GM18951 (cell line): ENCODE measurements around the gene ABCA7.

Experiments
- POLR2A ChIP-seq: IDR thresholded peaks from 4 replicates; pipeline ENCODE4 v1.6.1; 2011; ENCODE audit warnings: mild to moderate bottlenecking; ENCODE audit not compliant: insufficient read length, insufficient read depth; ENCODE audit errors: extremely low read depth
- in situ Hi-C: fragments of 300-500 bp; cut with MboI; formaldehyde crosslinking; loops from one replicate; pipeline ENCODE4 v1.12.0; 2022; ENCODE audit warnings: low sequenced_read_pairs, mixed read lengths, inconsistent platforms; ENCODE audit not compliant: unreplicated experiment

The ABCA7 gene

DNA sequence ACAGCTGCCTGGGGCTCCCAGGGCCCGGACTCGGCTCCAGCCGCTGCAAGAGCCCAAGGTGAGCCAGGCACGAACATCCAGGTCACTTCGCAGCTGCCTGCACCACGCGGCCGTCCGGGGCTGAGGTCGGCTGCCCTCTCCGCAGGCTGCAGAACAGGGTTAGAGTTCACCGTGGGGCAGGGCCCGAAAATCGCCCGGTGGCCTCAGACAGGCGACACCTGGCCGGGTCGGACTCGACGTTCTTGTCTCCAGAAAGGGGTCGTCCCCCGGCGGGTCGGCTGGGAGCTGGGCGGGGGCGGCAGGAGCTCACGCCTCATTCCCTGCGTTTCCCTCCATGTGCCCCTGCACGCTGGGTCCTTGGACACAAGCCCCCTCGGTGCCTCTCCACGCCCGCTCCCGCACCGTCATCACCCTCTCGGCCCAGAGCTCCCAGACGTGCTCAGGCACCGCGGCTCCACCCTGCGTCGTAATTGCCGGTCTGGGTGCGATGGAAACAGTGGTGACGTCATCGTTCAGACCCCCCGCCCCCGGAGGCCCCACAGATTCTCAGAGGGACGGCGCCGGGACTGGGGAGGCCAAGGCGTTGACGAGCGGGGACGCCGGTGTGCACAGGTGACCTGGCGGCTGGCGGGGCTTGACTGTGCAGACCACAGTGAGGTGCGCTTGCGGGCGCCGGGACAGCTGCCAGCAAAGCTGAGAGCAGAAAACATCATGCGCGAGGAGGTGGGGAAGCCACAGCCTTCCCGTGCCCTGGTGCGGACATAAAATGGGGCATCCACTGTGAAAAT lies 43.7 kb upstream of the ABCA7 start:
- in situ Hi-C loops = loop anchor here (25.0 kb wide), 1 partner anchor 234 kb away; the partner anchor contains the start of gene MISP
- no peak for TF ChIP-seq POLR2A

GRCh38 chr19:998064-998463 lies 41.8 kb upstream of the ABCA7 start:
- in situ Hi-C loops = loop anchor here (25.0 kb wide), 1 partner anchor 236 kb away; the partner anchor contains the start of gene MISP
- TF ChIP-seq POLR2A = no peak

DNA sequence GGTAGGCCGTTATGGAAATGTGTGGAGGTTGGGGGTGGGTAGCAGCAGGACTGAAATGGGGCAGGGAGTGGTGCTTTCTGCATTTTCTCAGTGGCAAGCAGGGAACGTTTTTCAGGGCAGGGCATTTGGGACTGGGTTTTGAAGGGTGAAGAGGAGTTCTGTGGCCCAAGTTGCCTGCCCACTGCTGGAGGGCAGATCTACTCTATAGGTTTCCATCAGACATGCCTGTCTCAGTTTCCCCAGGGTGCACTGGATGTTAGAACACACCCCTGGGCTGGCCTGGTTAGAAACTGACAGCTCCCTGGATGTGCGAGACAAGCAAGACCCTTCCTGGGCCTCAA lies 40.6 kb upstream of the ABCA7 start:
- in situ Hi-C loops = loop anchor here (25.0 kb wide), 1 partner anchor 237 kb away; the partner anchor contains the start of gene MISP
- no peak for TF ChIP-seq POLR2A

DNA sequence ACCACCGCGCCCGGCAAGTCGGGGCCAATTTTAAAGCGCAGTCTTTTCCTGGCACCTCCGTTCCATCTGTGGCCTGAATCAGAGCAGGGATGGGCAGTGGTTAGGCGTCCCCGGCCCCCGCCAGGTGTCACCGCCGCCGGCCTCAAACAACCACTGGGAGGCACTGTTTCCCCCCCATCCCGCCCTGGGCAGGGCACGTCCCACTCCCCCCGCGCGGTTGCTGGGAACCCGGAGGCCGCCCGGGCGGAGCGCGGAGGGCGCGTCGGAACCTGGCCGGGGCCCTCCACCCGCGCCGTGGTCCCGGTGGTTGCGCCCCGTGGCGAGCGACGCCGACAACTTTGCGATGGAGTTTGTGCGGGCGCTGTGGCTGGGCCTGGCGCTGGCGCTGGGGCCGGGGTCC lies 39.8 kb upstream of the ABCA7 start, which contains the start of gene GRIN3B:
Gene GRIN3B, plus strand, starts transcription at position 325 of the 400 bp plus-strand sequence. Its CDS starts 19 bp downstream, at position 344.
- in situ Hi-C loops = no loop called here
- no peak for TF ChIP-seq POLR2A

- no peak for TF ChIP-seq POLR2A
- in situ Hi-C loops = no loop called here
These were observed 39.0 kb upstream of the ABCA7 start for GRCh38 chr19:1000591-1001537.

GRCh38 chr19:1001538-1002166 lies 38.3 kb upstream of the ABCA7 start:
- in situ Hi-C loops = no loop called here
- TF ChIP-seq POLR2A = no peak

DNA sequence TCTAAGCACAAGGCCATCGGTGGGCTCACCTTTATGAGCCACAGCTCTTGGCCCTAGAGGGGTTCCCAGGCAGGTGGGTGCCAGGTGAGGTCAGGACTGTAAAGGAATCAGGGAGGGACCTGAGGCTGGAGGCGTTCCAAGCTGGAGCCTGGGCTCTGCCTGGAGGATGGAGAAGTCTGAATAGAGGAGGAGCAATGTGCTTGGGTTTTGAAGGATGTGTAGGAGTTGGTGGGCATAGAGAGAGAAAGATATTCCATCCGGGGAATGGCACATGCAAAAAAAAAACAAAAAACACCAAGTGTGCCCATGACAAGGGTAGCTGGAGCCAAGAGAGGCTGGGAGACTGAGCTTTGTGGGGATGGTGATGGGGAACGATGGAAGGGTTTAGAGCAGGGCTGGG lies 37.3 kb upstream of the ABCA7 start:
- TF ChIP-seq POLR2A = no peak

GRCh38 chr19:1003283-1003682 lies 36.6 kb upstream of the ABCA7 start:
- TF ChIP-seq POLR2A = no peak
- in situ Hi-C loops = no loop called here

More for the DNA sequence above, 37.3 kb upstream of the ABCA7 start:
- in situ Hi-C loops = no loop called here

DNA sequence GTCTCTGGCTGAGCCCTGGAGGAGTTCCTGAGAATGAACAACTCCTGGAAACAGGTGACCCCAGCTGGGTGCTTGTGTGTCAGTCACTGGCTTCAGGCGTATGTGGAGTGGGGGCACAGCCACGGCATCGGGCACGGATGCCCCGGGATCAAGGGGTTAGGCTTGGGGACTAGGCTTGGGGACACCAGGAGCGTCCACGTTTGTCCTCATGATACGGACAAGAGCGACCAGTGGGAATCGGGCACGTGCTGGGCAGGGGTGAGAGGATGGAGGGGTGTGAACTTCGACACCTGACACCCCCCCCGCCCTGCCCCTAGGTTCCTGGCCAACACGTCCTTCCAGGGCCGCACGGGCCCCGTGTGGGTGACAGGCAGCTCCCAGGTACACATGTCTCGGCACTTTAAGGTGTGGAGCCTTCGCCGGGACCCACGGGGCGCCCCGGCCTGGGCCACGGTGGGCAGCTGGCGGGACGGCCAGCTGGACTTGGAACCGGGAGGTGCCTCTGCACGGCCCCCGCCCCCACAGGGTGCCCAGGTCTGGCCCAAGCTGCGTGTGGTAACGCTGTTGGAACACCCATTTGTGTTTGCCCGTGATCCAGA lies 35.6 kb upstream of the ABCA7 start:
- TF ChIP-seq POLR2A = no peak
- in situ Hi-C loops = no loop called here

GRCh38 chr19:1004803-1005664 lies 34.9 kb upstream of the ABCA7 start:
- TF ChIP-seq POLR2A = no peak

GRCh38 chr19:1006711-1007398 lies 33.1 kb upstream of the ABCA7 start:
- in situ Hi-C loops = no loop called here
- no peak for TF ChIP-seq POLR2A

More at GRCh38 chr19:1004803-1005664, 34.9 kb upstream of the ABCA7 start:
- in situ Hi-C loops = no loop called here

DNA sequence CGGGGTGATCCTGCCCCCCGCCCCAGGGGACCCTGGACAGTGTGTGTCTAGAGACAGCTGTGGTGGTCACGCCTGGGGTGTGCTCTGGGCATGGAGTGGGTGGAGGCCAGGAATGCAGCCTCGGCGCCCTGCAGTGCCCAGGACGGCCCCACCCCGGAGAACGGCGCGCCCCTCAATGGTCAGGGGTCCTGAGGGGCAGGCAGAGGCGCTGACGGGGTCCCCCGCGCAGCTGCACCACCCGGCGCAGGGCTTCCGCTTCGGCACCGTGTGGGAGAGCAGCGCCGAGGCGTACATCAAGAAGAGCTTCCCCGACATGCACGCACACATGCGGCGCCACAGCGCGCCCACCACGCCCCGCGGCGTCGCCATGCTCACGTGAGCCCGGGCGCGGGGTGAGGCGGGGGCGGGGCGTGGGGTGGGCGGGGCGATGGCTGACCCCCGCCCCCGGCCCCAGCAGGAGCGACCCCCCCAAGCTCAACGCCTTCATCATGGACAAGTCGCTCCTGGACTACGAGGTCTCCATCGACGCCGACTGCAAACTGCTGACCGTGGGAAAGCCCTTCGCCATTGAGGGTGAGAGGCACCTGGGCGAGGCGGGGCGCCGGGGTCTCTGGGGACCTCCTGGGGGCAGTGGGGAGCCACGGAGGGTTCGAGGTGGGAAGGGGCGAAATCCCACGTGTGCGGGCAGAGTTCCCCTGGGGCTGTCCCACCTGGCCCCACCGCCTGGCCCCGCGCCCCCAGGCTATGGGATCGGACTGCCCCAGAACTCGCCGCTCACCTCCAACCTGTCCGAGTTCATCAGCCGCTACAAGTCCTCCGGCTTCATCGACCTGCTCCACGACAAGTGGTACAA lies 32.3 kb upstream of the ABCA7 start:
- in situ Hi-C loops = no loop called here

More for the DNA sequence above, 32.3 kb upstream of the ABCA7 start:
- TF ChIP-seq POLR2A = no peak
